Loucy (cell line): Measurements from ENCODE around the gene TAS2R7.

ENCODE experiments used
- H2AFZ ChIP-seq: fragments of 200-600 bp; sonication (generic); 2 replicates; pipeline ENCODE4 v1.6.0; 2016; ENCODE audit warnings: antibody characterized with exemption, mild to moderate bottlenecking, low read length, moderate library complexity
- H3F3A ChIP-seq: fragments of 200-600 bp; 2 replicates; pipeline ENCODE4 v1.6.0; 2016; ENCODE audit warnings: antibody characterized with exemption, low read depth, mild to moderate bottlenecking
- H3K27me3 ChIP-seq: fragments of 200-600 bp; sonication (generic); 2 replicates; pipeline ENCODE4 v1.6.1; 2014; ENCODE audit warnings: low read length, mild to moderate bottlenecking; ENCODE audit not compliant: insufficient read depth, poor library complexity, severe bottlenecking
- H3K36me3 ChIP-seq: fragments of 200-600 bp; sonication (generic); 2 replicates; pipeline ENCODE4 v1.6.1; 2016; ENCODE audit warnings: low read length; ENCODE audit not compliant: insufficient read depth
- H3K4me1 ChIP-seq: fragments of 200-600 bp; sonication (generic); 2 replicates; pipeline ENCODE4 v1.5.1; 2014; ENCODE audit warnings: low read length, mild to moderate bottlenecking; ENCODE audit not compliant: insufficient read depth, poor library complexity, severe bottlenecking
- H3K4me2 ChIP-seq: fragments of 200-600 bp; sonication (generic); 2 replicates; pipeline ENCODE4 v1.6.0; 2014; ENCODE audit warnings: antibody characterized with exemption, low read length, low read depth, mild to moderate bottlenecking; ENCODE audit not compliant: poor library complexity, severe bottlenecking
- H3K4me3 ChIP-seq: fragments of 200-600 bp; sonication (generic); 2 replicates; pipeline ENCODE4 v1.5.1; 2014; ENCODE audit warnings: low read length, mild to moderate bottlenecking, mixed read lengths; ENCODE audit not compliant: poor library complexity, severe bottlenecking
- H3K79me2 ChIP-seq: fragments of 200-600 bp; sonication (generic); 2 replicates; pipeline ENCODE4 v1.6.1; 2014; ENCODE audit warnings: low read length; ENCODE audit not compliant: insufficient read depth
- H3K9ac ChIP-seq: fragments of 200-600 bp; sonication (generic); 2 replicates; pipeline ENCODE4 v1.6.0; 2014; ENCODE audit warnings: mild to moderate bottlenecking, low read depth, low read length, moderate library complexity; ENCODE audit not compliant: poor library complexity, severe bottlenecking
- H3K9me2 ChIP-seq: fragments of 200-600 bp; sonication (generic); replicated peaks from 2 replicates; pipeline ENCODE4 v1.6.1; 2016; ENCODE audit warnings: low read depth, low read length, mixed read lengths
- H3K9me3 ChIP-seq: fragments of 200-600 bp; sonication (generic); 2 replicates; pipeline ENCODE4 v1.6.1; 2014; ENCODE audit warnings: mild to moderate bottlenecking, antibody characterized with exemption, low read length, low read depth; ENCODE audit not compliant: insufficient read depth
- H4K20me1 ChIP-seq: fragments of 200-600 bp; sonication (generic); 2 replicates; pipeline ENCODE4 v1.6.0; 2014; ENCODE audit warnings: antibody characterized with exemption, low read length, mild to moderate bottlenecking; ENCODE audit not compliant: insufficient read depth, poor library complexity, severe bottlenecking
- CTCF ChIP-seq: fragments of 200-600 bp; sonication (generic); conservative IDR thresholded peaks from 2 replicates; pipeline ENCODE4 v1.5.1; 2014; ENCODE audit warnings: mild to moderate bottlenecking, antibody characterized with exemption, low read length
- EZH2phosphoT487 ChIP-seq: fragments of 200-600 bp; IDR thresholded peaks from 2 replicates; pipeline ENCODE4 v1.6.1; 2018; ENCODE audit warnings: antibody characterized with exemption, mild to moderate bottlenecking, moderate library complexity, borderline replicate concordance

Gene TAS2R7

GRCh38 chr12:10779103-10779502, 23.3 kb downstream of the TAS2R7 start:
- Histone ChIP-seq H3K9me3 (no peaks in the 10 kb centered on the region), H3F3A (no peaks in the 10 kb centered on the region), H3K4me1 (no peaks in the 10 kb centered on the region), H3K4me3 (no peak overlapping the region), H3K9me2 (no peaks in the 10 kb centered on the region), H4K20me1 (no peaks in the 10 kb centered on the region), H2AFZ (no peak overlapping the region), H3K4me2 (no peak overlapping the region), H3K27me3 (no peaks in the 10 kb centered on the region), H3K36me3 (no peaks in the 10 kb centered on the region), H3K79me2 (no peaks in the 10 kb centered on the region), H3K9ac (no peak overlapping the region)
- TF ChIP-seq CTCF: no peak
- TF ChIP-seq EZH2phosphoT487: no peak

- Histone ChIP-seq H3K4me3 (no peak overlapping the region), H3K4me1 (no peaks in the 10 kb centered on the region), H3K27me3 (no peaks in the 10 kb centered on the region), H3K36me3 (no peaks in the 10 kb centered on the region), H3K79me2 (no peaks in the 10 kb centered on the region), H4K20me1 (no peaks in the 10 kb centered on the region), H3F3A (no peaks in the 10 kb centered on the region), H3K4me2 (no peak overlapping the region), H3K9me2 (no peaks in the 10 kb centered on the region), H3K9ac (no peak overlapping the region), H3K9me3 (no peaks in the 10 kb centered on the region), H2AFZ (no peak overlapping the region)
- TF ChIP-seq EZH2phosphoT487 (no peak), CTCF (peak; percentile 66)
Observed at GRCh38 chr12:10771132-10771733, 31.2 kb downstream of the TAS2R7 start.

- H3K4me3 ChIP-seq: no peak overlapping the region
- H3K36me3 ChIP-seq: no peaks in the 10 kb centered on the region
- H3K4me1 ChIP-seq: no peaks in the 10 kb centered on the region
- H3K4me2 ChIP-seq: no peak overlapping the region
- no peaks in the 10 kb centered on the region for H3K9me2 ChIP-seq
- H3K27me3 ChIP-seq: no peaks in the 10 kb centered on the region
- H4K20me1 ChIP-seq: no peaks in the 10 kb centered on the region
- H3K9me3 ChIP-seq: no peaks in the 10 kb centered on the region
- no peak overlapping the region for H2AFZ ChIP-seq
- no peaks in the 10 kb centered on the region for H3K79me2 ChIP-seq
- TF ChIP-seq CTCF (no peak), EZH2phosphoT487 (no peak)
- H3K9ac ChIP-seq: no peak overlapping the region
- H3F3A ChIP-seq: no peaks in the 10 kb centered on the region
Observed at GRCh38 chr12:10759657-10760056, 42.8 kb downstream of the TAS2R7 start.
